OCI-LY1 (cell line): ENCODE measurements around the gene MOCS3.
A peak's percentile ranks its signal among the peaks of the same experiment; 100 is the strongest.

Experiments used
- H2AFZ ChIP-seq: fragments of 200-600 bp; sonication (generic), shearing (Covaris generic); 2 replicates; pipeline ENCODE4 v1.6.0; 2014; ENCODE audit warnings: antibody characterized with exemption, mild to moderate bottlenecking, low read length
- H3F3A ChIP-seq: fragments of 200-600 bp; sonication (generic), shearing (Covaris generic); 2 replicates; pipeline ENCODE4 v1.6.0; 2014; ENCODE audit warnings: mild to moderate bottlenecking, antibody characterized with exemption, low read length, moderate library complexity; ENCODE audit not compliant: insufficient read depth
- H3K27ac ChIP-seq: fragments of 200-600 bp; sonication (generic); 2 replicates; pipeline ENCODE4 v1.5.1; 2014; ENCODE audit warnings: low read length, mixed run types, mild to moderate bottlenecking, low read depth; ENCODE audit not compliant: poor library complexity, severe bottlenecking
- H3K27me3 ChIP-seq: fragments of 200-600 bp; sonication (generic); 2 replicates; pipeline ENCODE4 v1.6.0; 2014; ENCODE audit warnings: antibody characterized with exemption, mild to moderate bottlenecking, low read length, moderate library complexity; ENCODE audit not compliant: insufficient read depth
- H3K36me3 ChIP-seq: fragments of 200-600 bp; sonication (generic); 2 replicates; pipeline ENCODE4 v1.6.1; 2014; ENCODE audit warnings: mild to moderate bottlenecking, antibody characterized with exemption, low read length, moderate library complexity, mixed read lengths; ENCODE audit not compliant: insufficient read depth
- H3K4me1 ChIP-seq: fragments of 200-600 bp; sonication (generic); 2 replicates; pipeline ENCODE4 v1.5.1; 2014; ENCODE audit warnings: mild to moderate bottlenecking, low read length, moderate library complexity; ENCODE audit not compliant: insufficient read depth, severe bottlenecking
- H3K4me2 ChIP-seq: fragments of 200-600 bp; sonication (generic), shearing (Covaris generic); 2 replicates; pipeline ENCODE4 v1.6.1; 2014; ENCODE audit warnings: low read length
- H3K4me3 ChIP-seq: fragments of 200-600 bp; sonication (generic); 2 replicates; pipeline ENCODE4 v1.5.1; 2014; ENCODE audit warnings: low read length, low read depth, mild to moderate bottlenecking, mixed read lengths; ENCODE audit not compliant: poor library complexity, severe bottlenecking
- H3K79me2 ChIP-seq: fragments of 200-600 bp; shearing (Covaris generic); 2 replicates; pipeline ENCODE4 v1.6.1; 2016; ENCODE audit warnings: mixed run types, low read length, mixed read lengths; ENCODE audit not compliant: insufficient read depth
- H3K9ac ChIP-seq: fragments of 200-600 bp; sonication (generic), shearing (Covaris generic); 2 replicates; pipeline ENCODE4 v1.6.1; 2014; ENCODE audit warnings: mild to moderate bottlenecking, low read length, mixed read lengths
- H3K9me2 ChIP-seq: fragments of 200-600 bp; sonication (generic), shearing (Covaris generic); 2 replicates; pipeline ENCODE4 v1.6.1; 2014; ENCODE audit warnings: low read depth, mild to moderate bottlenecking, low read length, mixed read lengths
- H3K9me3 ChIP-seq: fragments of 200-600 bp; shearing (Covaris generic); 2 replicates; pipeline ENCODE4 v1.6.1; 2014; ENCODE audit warnings: low read length, mixed read lengths
- H4K20me1 ChIP-seq: fragments of 200-600 bp; sonication (generic), shearing (Covaris generic); 2 replicates; pipeline ENCODE4 v1.6.0; 2016; ENCODE audit warnings: mild to moderate bottlenecking, low read length; ENCODE audit not compliant: insufficient read depth
- EZH2 ChIP-seq: fragments of 200-600 bp; sonication (generic), shearing (Covaris generic); IDR thresholded peaks from 2 replicates; pipeline ENCODE4 v1.8.0; 2017; ENCODE audit warnings: borderline replicate concordance, mixed run types, mild to moderate bottlenecking, antibody characterized with exemption, low read length, moderate library complexity, mixed read lengths
- TF ChIP-seq, protein P1 (sequence below): fragments of 200-600 bp; sonication (generic), shearing (Covaris generic); IDR thresholded peaks from 2 replicates; pipeline ENCODE4 v1.5.1; 2017; ENCODE audit warnings: mild to moderate bottlenecking, antibody characterized with exemption, low read length, moderate library complexity, mixed read lengths

Gene MOCS3

GRCh38 chr20:50929299-50930138 lies 29.1 kb upstream of the MOCS3 start:
- TF ChIP-seq, protein P1, sequence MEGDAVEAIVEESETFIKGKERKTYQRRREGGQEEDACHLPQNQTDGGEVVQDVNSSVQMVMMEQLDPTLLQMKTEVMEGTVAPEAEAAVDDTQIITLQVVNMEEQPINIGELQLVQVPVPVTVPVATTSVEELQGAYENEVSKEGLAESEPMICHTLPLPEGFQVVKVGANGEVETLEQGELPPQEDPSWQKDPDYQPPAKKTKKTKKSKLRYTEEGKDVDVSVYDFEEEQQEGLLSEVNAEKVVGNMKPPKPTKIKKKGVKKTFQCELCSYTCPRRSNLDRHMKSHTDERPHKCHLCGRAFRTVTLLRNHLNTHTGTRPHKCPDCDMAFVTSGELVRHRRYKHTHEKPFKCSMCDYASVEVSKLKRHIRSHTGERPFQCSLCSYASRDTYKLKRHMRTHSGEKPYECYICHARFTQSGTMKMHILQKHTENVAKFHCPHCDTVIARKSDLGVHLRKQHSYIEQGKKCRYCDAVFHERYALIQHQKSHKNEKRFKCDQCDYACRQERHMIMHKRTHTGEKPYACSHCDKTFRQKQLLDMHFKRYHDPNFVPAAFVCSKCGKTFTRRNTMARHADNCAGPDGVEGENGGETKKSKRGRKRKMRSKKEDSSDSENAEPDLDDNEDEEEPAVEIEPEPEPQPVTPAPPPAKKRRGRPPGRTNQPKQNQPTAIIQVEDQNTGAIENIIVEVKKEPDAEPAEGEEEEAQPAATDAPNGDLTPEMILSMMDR: peak; percentile 99
- TF ChIP-seq EZH2: no peak
- Histone ChIP-seq H3K4me1 (peaks cover 64% of the 10 kb centered on the region), H3K79me2 (peaks cover 59% of the 10 kb centered on the region), H3K9ac (peak overlapping the region; percentile 99), H3F3A (0 out of 2 replicates have a peak, but pooled peaks cover 11% of the 10 kb centered on the region), H3K27ac (peak overlapping the region; percentile 95), H3K9me3 (no peaks in the 10 kb centered on the region), H3K4me3 (peak overlapping the region; percentile 99), H3K4me2 (peak overlapping the region; percentile 100), H3K27me3 (no peaks in the 10 kb centered on the region), H4K20me1 (0 out of 2 replicates have a peak, but pooled peaks cover 5% of the 10 kb centered on the region), H3K36me3 (peaks cover 74% of the 10 kb centered on the region), H3K9me2 (no peaks in the 10 kb centered on the region), H2AFZ (no peak overlapping the region)

DNA sequence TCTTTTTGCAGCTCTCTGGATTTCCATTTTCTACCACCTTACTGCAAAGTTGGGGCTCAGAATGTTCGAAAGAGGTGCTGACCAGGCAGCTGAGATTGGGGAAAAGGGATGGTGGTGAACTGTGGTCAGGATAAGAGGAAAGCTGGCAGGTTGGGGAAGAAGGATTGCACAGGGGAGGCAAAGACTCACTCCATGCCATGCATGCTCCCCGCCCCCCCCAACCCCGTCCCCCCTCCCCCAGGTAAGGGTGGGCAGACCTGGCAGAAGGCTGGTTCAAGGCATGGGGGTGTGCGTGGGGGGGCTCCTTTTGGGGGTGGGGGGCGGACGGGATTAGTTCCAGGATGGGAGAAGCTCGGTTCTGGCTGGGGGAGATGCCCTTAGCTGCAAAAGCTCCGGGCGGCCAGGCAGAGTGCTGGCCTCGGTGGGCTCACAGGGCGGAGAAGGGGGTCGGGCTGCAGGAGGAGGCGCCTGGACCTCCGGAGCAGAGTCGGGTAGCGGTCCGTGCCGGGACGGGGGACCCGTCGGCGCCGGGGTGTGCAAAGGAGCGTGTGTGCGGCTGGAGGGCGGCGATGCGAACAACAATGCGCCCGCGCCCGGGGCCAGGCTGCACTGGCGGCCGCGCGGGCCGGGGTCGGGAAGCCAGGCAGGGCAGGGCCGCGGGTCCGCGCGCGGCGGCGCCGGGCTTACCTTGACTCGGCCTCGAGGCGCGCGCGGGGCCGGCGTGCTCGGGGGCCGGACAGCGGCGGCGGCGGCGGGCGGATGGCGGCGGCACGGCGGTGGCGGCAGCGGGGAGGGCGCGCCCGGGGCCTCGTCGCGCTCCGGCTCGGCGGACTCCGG lies 28.3 kb upstream of the MOCS3 start:
- peaks cover 51% of the 10 kb centered on the region for H3K79me2 ChIP-seq
- H3K27ac ChIP-seq: peak overlapping the region; percentile 95
- peak overlapping the region; percentile 99 for H3K9ac ChIP-seq
- peak overlapping the region; percentile 100 for H3K4me2 ChIP-seq
- H4K20me1 ChIP-seq: 0 out of 2 replicates have a peak, but pooled peaks cover 5% of the 10 kb centered on the region
- H3K27me3 ChIP-seq: no peaks in the 10 kb centered on the region
- TF ChIP-seq, protein P1: no peak
- TF ChIP-seq EZH2: no peak
- H2AFZ ChIP-seq: no peak overlapping the region
- H3F3A ChIP-seq: 0 out of 2 replicates have a peak, but pooled peaks cover 15% of the 10 kb centered on the region
- H3K9me3 ChIP-seq: no peaks in the 10 kb centered on the region
- peaks cover 56% of the 10 kb centered on the region for H3K4me1 ChIP-seq
- H3K9me2 ChIP-seq: no peaks in the 10 kb centered on the region
- H3K4me3 ChIP-seq: peak overlapping the region; percentile 99
- peaks cover 74% of the 10 kb centered on the region for H3K36me3 ChIP-seq

DNA sequence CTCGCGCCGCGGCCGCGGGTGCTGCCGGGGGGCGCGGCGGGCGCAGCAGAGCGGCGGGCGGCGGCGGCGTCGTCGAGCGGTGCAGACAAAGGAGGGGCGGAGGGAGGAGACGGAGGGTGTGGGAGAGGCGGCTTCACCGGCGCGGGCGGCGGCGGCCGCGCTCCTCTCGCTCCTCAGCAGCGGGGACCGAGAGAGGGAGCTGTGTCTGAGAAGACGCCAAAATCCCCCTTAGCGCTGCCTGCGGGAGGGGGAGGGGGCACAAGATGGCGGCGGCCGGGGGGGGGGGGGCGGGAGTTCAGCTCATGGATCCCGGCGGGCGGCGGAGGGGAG lies 27.7 kb upstream of the MOCS3 start:
- peak overlapping the region; percentile 62 for H3K4me3 ChIP-seq
- H2AFZ ChIP-seq: no peak overlapping the region
- peaks cover 50% of the 10 kb centered on the region for H3K4me1 ChIP-seq
- peak overlapping the region; percentile 83 for H3K9ac ChIP-seq
- 0 out of 2 replicates have a peak, but pooled peaks cover 15% of the 10 kb centered on the region for H3F3A ChIP-seq
- peak overlapping the region; percentile 84; the same call in 1 of the 2 replicates for H3K4me2 ChIP-seq
- no peaks in the 10 kb centered on the region for H3K27me3 ChIP-seq
- no peak for TF ChIP-seq EZH2
- TF ChIP-seq, protein P1: no peak
- 0 out of 2 replicates have a peak, but pooled peaks cover 5% of the 10 kb centered on the region for H4K20me1 ChIP-seq
- peak overlapping the region; percentile 92 for H3K27ac ChIP-seq
- H3K36me3 ChIP-seq: peaks cover 74% of the 10 kb centered on the region
- H3K79me2 ChIP-seq: peaks cover 45% of the 10 kb centered on the region
- no peaks in the 10 kb centered on the region for H3K9me3 ChIP-seq
- H3K9me2 ChIP-seq: no peaks in the 10 kb centered on the region
